Thoracic aorta (tissue), 2 donors: ENCODE measurements around the gene SPN. TPM values are rescaled to one million over a fixed set of nuclear protein-coding genes. Genes with fewer than 3 reads are reported as not detected.

Experiments used
- ATAC-seq: fragments of 150-250 bp; one replicate; pipeline ENCODE4 v1.8.0; 2017; ENCODE audit warnings: low read depth; ENCODE audit not compliant: insufficient number of reproducible peaks, low FRiP score
- DNase-seq: peaks from one replicate; pipeline ENCODE4 v3.0.0-alpha.2; 2020; ENCODE audit warnings: low spot score
- H3K27ac ChIP-seq, 2 donors: fragments of 200-600 bp; sonication (generic); 1 replicate in 1 of 2; 2 replicates in 1 of 2; pipeline ENCODE4 v1.5.1; 2016; ENCODE audit warnings: mild to moderate bottlenecking in 2 of 2, moderate library complexity in 2 of 2
- H3K27me3 ChIP-seq: fragments of 200-600 bp; sonication (generic); replicated peaks from 2 replicates; pipeline ENCODE4 v1.6.0; 2016; ENCODE audit warnings: mild to moderate bottlenecking; ENCODE audit not compliant: insufficient read depth
- H3K36me3 ChIP-seq: fragments of 200-600 bp; sonication (generic); one replicate; pipeline ENCODE4 v1.5.1; 2016
- H3K4me1 ChIP-seq, 2 donors: fragments of 200-600 bp; sonication (generic); 1 replicate in 1 of 2; 2 replicates in 1 of 2; pipeline versions ENCODE4 v1.5.1 to v1.6.0; 2016; ENCODE audit warnings: low read depth in 2 of 2, mild to moderate bottlenecking in 1 of 2; ENCODE audit not compliant: control insufficient read depth in 1 of 2
- H3K4me3 ChIP-seq: fragments of 200-600 bp; sonication (generic); 2 replicates; pipeline ENCODE4 v1.5.1; 2016; ENCODE audit warnings: mild to moderate bottlenecking
- H3K9me3 ChIP-seq: fragments of 200-600 bp; sonication (generic); 2 replicates; pipeline ENCODE4 v1.5.1; 2016
- CTCF ChIP-seq: fragments of 200-600 bp; sonication (generic); IDR thresholded peaks from one replicate; pipeline ENCODE4 v1.5.1; 2019; ENCODE audit warnings: antibody characterized with exemption
- total RNA-seq, 2 donors: library from RNA; depleted of rRNA; stranded (reverse); fragments of >200 nt; gene quantifications; one replicate each; pipeline versions ENCODE4 v1.1.0 to v1.2.3, GENCODE V29; 2016

Gene SPN
- total RNA-seq, 2 donors from 2014 or later: 1.1 to 10.2 TPM

GRCh38 chr16:29712809-29713208 lies 49.8 kb downstream of the SPN start:
- ATAC-seq: no peak

GRCh38 chr16:29714396-29714795 lies 51.3 kb downstream of the SPN start:
- H3K4me1 ChIP-seq: peaks cover 0 to 9% of the 10 kb centered on the region in 2 donors
- H3K4me3 ChIP-seq: no peak overlapping the region
- H3K27me3 ChIP-seq: no peaks in the 10 kb centered on the region
- TF ChIP-seq CTCF: no peak
- no peaks in the 10 kb centered on the region for H3K36me3 ChIP-seq
- DNase-seq: no peak
- H3K9me3 ChIP-seq: no peaks in the 10 kb centered on the region
- no peak for ATAC-seq
- H3K27ac ChIP-seq: no peak overlapping the region

More at GRCh38 chr16:29712809-29713208, 49.8 kb downstream of the SPN start:
- DNase-seq: no peak
- Histone ChIP-seq H3K27me3 (no peaks in the 10 kb centered on the region), H3K9me3 (no peaks in the 10 kb centered on the region), H3K36me3 (no peaks in the 10 kb centered on the region), H3K4me1 (peaks cover 0 to 10% of the 10 kb centered on the region in 2 donors), H3K4me3 (no peak overlapping the region), H3K27ac (no peak overlapping the region)
- TF ChIP-seq CTCF: no peak

- Histone ChIP-seq H3K27me3 (no peaks in the 10 kb centered on the region), H3K4me3 (no peak overlapping the region), H3K27ac (no peak overlapping the region), H3K9me3 (no peaks in the 10 kb centered on the region), H3K36me3 (no peaks in the 10 kb centered on the region), H3K4me1 (peaks cover 0 to 3% of the 10 kb centered on the region in 2 donors)
- no peak for TF ChIP-seq CTCF
- ATAC-seq (no peak), DNase-seq (no peak)
Observed at GRCh38 chr16:29714972-29715371, 51.9 kb downstream of the SPN start.

GRCh38 chr16:29717113-29717512 lies 54.1 kb downstream of the SPN start:
- Histone ChIP-seq H3K9me3 (no peaks in the 10 kb centered on the region), H3K4me3 (no peak overlapping the region), H3K36me3 (no peaks in the 10 kb centered on the region), H3K27me3 (no peaks in the 10 kb centered on the region), H3K27ac (no peak overlapping the region), H3K4me1 (no peaks in the 10 kb centered on the region)
- TF ChIP-seq CTCF: no peak
- DNase-seq (no peak), ATAC-seq (no peak)

GRCh38 chr16:29719063-29719462 lies 56.0 kb downstream of the SPN start:
- Histone ChIP-seq H3K9me3 (no peaks in the 10 kb centered on the region), H3K27ac (no peak overlapping the region), H3K27me3 (no peaks in the 10 kb centered on the region), H3K4me3 (no peak overlapping the region), H3K36me3 (no peaks in the 10 kb centered on the region), H3K4me1 (no peaks in the 10 kb centered on the region)
- ATAC-seq: no peak
- no peak for DNase-seq
- no peak for TF ChIP-seq CTCF

Other genes with a start within 250 kb of the SPN start
- 10 to 100 TPM in 1 of 2 donors, 1 to 10 TPM in 1; 8.7 to 18.2 TPM for gene BOLA2, start 208.9 kb upstream of the SPN start, total RNA-seq
- gene SLX1B, start 208.7 kb upstream of the SPN start, total RNA-seq: 10 to 100 TPM in 1 of 2 donors, 1 to 10 TPM in 1; 3.9 to 15.0 TPM
- 1 to 10 TPM in 1 of 2 donors, not detected in 1; 4.5 TPM for gene SULT1A4, start 203.3 kb upstream of the SPN start, total RNA-seq
- gene NPIPB12, start 156.8 kb upstream of the SPN start, total RNA-seq: 100 to 1,000 TPM in 1 of 2 donors, 10 to 100 TPM in 1; 23.6 to 162 TPM
- gene QPRT, start 15.9 kb downstream of the SPN start, total RNA-seq: 1 to 10 TPM in 1 of 2 donors, under 1 TPM in 1; 0.95 to 1.3 TPM
- gene C16orf54, start 82.7 kb downstream of the SPN start, total RNA-seq: 1 to 10 TPM; 2.8 to 3.4 TPM
- not detected for gene ZG16, start 115.0 kb downstream of the SPN start, total RNA-seq
- 10 to 100 TPM; 11.4 to 15.2 TPM for gene KIF22, start 127.5 kb downstream of the SPN start, total RNA-seq
- 10 to 100 TPM; 73.0 to 99.4 TPM for gene MAZ, start 143.3 kb downstream of the SPN start, total RNA-seq
- gene PRRT2, start 148.9 kb downstream of the SPN start, total RNA-seq: 10 to 100 TPM; 39.4 to 40.8 TPM
- 10 to 100 TPM; 40.8 to 45.2 TPM for gene PAGR1, start 152.9 kb downstream of the SPN start, total RNA-seq
- 100 to 1,000 TPM; 175 to 190 TPM for gene MVP, start 157.2 kb downstream of the SPN start, total RNA-seq
- gene CDIPT, start 200.0 kb downstream of the SPN start, total RNA-seq: 100 to 1,000 TPM in 1 of 2 donors, 10 to 100 TPM in 1; 92.1 to 107 TPM
- 1 to 10 TPM in 1 of 2 donors, under 1 TPM in 1; 0.63 to 1.4 TPM for gene SEZ6L2, start 236.3 kb downstream of the SPN start, total RNA-seq
- under 1 TPM in 1 of 2 donors, not detected in 1; 0.27 TPM for gene ASPHD1, start 237.2 kb downstream of the SPN start, total RNA-seq